H9 (cell line): ENCODE data around the gene KLB. TPM values are rescaled to one million over a fixed set of nuclear protein-coding genes. Genes with fewer than 3 reads are reported as not detected.
A peak's percentile ranks its signal among the peaks of the same experiment; 100 is the strongest.

Experiments
- DNase-seq: peaks from one replicate; pipeline ENCODE4 v3.0.0-alpha.2; 2017
- H2AFZ ChIP-seq: one replicate; pipeline ENCODE4 v1.6.1; 2013; ENCODE audit warnings: mild to moderate bottlenecking, low read length, control low read depth, moderate library complexity
- H2AK5ac ChIP-seq: 2 replicates; pipeline ENCODE4 v1.6.1; 2013; ENCODE audit warnings: low read length, control low read depth, mixed read lengths; ENCODE audit not compliant: insufficient read length
- H2BK120ac ChIP-seq: one replicate; pipeline ENCODE4 v1.6.1; 2013; ENCODE audit warnings: low read depth, mild to moderate bottlenecking, low read length, control low read depth, inconsistent platforms; ENCODE audit not compliant: poor library complexity, severe bottlenecking
- H2BK12ac ChIP-seq: 2 replicates; pipeline ENCODE4 v1.6.1; 2013; ENCODE audit warnings: low read length, control low read depth, mixed read lengths, low read depth; ENCODE audit not compliant: insufficient read length
- H2BK15ac ChIP-seq: 2 replicates; pipeline ENCODE4 v1.6.1; 2013; ENCODE audit warnings: low read depth, low read length, control low read depth
- H2BK20ac ChIP-seq: one replicate; pipeline ENCODE4 v1.6.1; 2013; ENCODE audit warnings: low read depth, mild to moderate bottlenecking, low read length, control low read depth, inconsistent platforms; ENCODE audit not compliant: poor library complexity, severe bottlenecking
- H2BK5ac ChIP-seq: 2 replicates; pipeline ENCODE4 v1.6.1; 2013; ENCODE audit warnings: low read length, control low read depth, mixed read lengths; ENCODE audit not compliant: insufficient read length
- H3K14ac ChIP-seq: 2 replicates; pipeline ENCODE4 v1.6.1; 2013; ENCODE audit warnings: low read length, control low read depth; ENCODE audit not compliant: insufficient read depth
- H3K18ac ChIP-seq: 2 replicates; pipeline ENCODE4 v1.6.1; 2013; ENCODE audit warnings: low read depth, mild to moderate bottlenecking, mixed read lengths, low read length, control low read depth; ENCODE audit not compliant: insufficient read length
- H3K23ac ChIP-seq: 2 replicates; pipeline ENCODE4 v1.6.1; 2013; ENCODE audit warnings: low read length, control low read depth, mixed read lengths, low read depth; ENCODE audit not compliant: insufficient read length
- H3K23me2 ChIP-seq: 2 replicates; pipeline ENCODE4 v1.6.1; 2013; ENCODE audit warnings: low read depth, mild to moderate bottlenecking, mixed read lengths, low read length, control low read depth; ENCODE audit not compliant: insufficient read length, poor library complexity, severe bottlenecking
- H3K27ac ChIP-seq: 2 replicates; pipeline ENCODE4 v1.5.1; 2013; ENCODE audit warnings: low read length, control low read depth, mixed read lengths, low read depth; ENCODE audit not compliant: insufficient read length
- H3K27me3 ChIP-seq: 2 replicates; pipeline ENCODE4 v1.6.1; 2013; ENCODE audit warnings: low read length, control low read depth, inconsistent platforms; ENCODE audit not compliant: insufficient read depth
- H3K4ac ChIP-seq: 2 replicates; pipeline ENCODE4 v1.6.1; 2013; ENCODE audit warnings: low read depth, mild to moderate bottlenecking, control low read depth, inconsistent platforms, low read length, moderate library complexity
- H3K4me1 ChIP-seq: 2 replicates; pipeline ENCODE4 v1.6.1; 2013; ENCODE audit warnings: low read length, control low read depth, inconsistent platforms; ENCODE audit not compliant: insufficient read depth
- H3K4me2 ChIP-seq: 2 replicates; pipeline ENCODE4 v1.6.1; 2013; ENCODE audit warnings: low read length, control low read depth, mixed read lengths; ENCODE audit not compliant: insufficient read length, insufficient read depth
- H3K56ac ChIP-seq: 2 replicates; pipeline ENCODE4 v1.6.1; 2013; ENCODE audit warnings: low read depth, mild to moderate bottlenecking, mixed read lengths, low read length, control low read depth; ENCODE audit not compliant: insufficient read length
- H3K79me1 ChIP-seq: 2 replicates; pipeline ENCODE4 v1.6.1; 2013; ENCODE audit warnings: low read depth, mild to moderate bottlenecking, moderate library complexity, low read length, control low read depth, inconsistent platforms; ENCODE audit not compliant: insufficient read depth, poor library complexity, severe bottlenecking
- H3K79me2 ChIP-seq: 2 replicates; pipeline ENCODE4 v1.6.1; 2013; ENCODE audit warnings: low read length, control low read depth, inconsistent platforms; ENCODE audit not compliant: insufficient read depth
- H3K9ac ChIP-seq: 2 replicates; pipeline ENCODE4 v1.6.1; 2013; ENCODE audit warnings: low read length, control low read depth, mixed read lengths; ENCODE audit not compliant: insufficient read length; ENCODE audit errors: extremely low read depth
- H3K9me3 ChIP-seq: one replicate; pipeline ENCODE4 v1.6.1; 2013; ENCODE audit warnings: low read depth, low read length, inconsistent platforms; ENCODE audit not compliant: control insufficient read depth
- H3T11ph ChIP-seq: one replicate; pipeline ENCODE4 v1.6.1; 2013; ENCODE audit warnings: mild to moderate bottlenecking, low read length, control low read depth, inconsistent platforms
- H4K20me1 ChIP-seq: one replicate; pipeline ENCODE4 v1.6.1; 2013; ENCODE audit not compliant: control insufficient read depth, insufficient read length, insufficient read depth
- H4K5ac ChIP-seq: 2 replicates; pipeline ENCODE4 v1.6.1; 2013; ENCODE audit warnings: low read depth, mild to moderate bottlenecking, mixed read lengths, low read length, control low read depth; ENCODE audit not compliant: insufficient read length
- H4K8ac ChIP-seq: replicated peaks from 2 replicates; pipeline ENCODE4 v1.6.1; 2013; ENCODE audit warnings: low read length, control low read depth, mixed read lengths, low read depth; ENCODE audit not compliant: insufficient read length
- H4K91ac ChIP-seq: 2 replicates; pipeline ENCODE4 v1.6.1; 2013; ENCODE audit warnings: low read depth, mild to moderate bottlenecking, moderate library complexity, mixed read lengths, low read length, control low read depth; ENCODE audit not compliant: insufficient read length
- H3K27ac Mint-ChIP-seq, 3 experiments: 2 replicates in 2 of 3; 3 replicates in 1 of 3; pipeline ENCODE4 v1.8.0; 2020 to 2021; ENCODE audit warnings: mixed read lengths in 3 of 3, mild to moderate bottlenecking in 1 of 3, moderate library complexity in 1 of 3
- H3K27me3 Mint-ChIP-seq: 2 replicates; pipeline ENCODE4 v1.8.0; 2021; ENCODE audit warnings: low read depth, mild to moderate bottlenecking, moderate library complexity, mixed read lengths
- H3K36me3 Mint-ChIP-seq, 3 experiments: 2 replicates in 2 of 3; 3 replicates in 1 of 3; pipeline ENCODE4 v1.8.0; 2020 to 2021; ENCODE audit warnings: low read depth in 3 of 3, mixed read lengths in 3 of 3; ENCODE audit not compliant: insufficient read depth in 1 of 3
- H3K4me1 Mint-ChIP-seq, 2 experiments: 2 replicates each; pipeline ENCODE4 v1.8.0; 2020; ENCODE audit warnings: mixed read lengths in 2 of 2
- H3K4me3 Mint-ChIP-seq, 2 experiments: 2 replicates in 1 of 2; 3 replicates in 1 of 2; pipeline ENCODE4 v1.8.0; 2020 to 2021; ENCODE audit warnings: mild to moderate bottlenecking in 2 of 2, mixed read lengths in 2 of 2, moderate library complexity in 1 of 2
- H3K9me3 Mint-ChIP-seq, 2 experiments: 2 replicates in 1 of 2; 3 replicates in 1 of 2; pipeline ENCODE4 v1.8.0; 2020; ENCODE audit warnings: mild to moderate bottlenecking in 2 of 2, mixed read lengths in 2 of 2, moderate library complexity in 1 of 2
- CTCF ChIP-seq: fragments of 200-600 bp; sonication (generic); conservative IDR thresholded peaks from 3 replicates; pipeline ENCODE4 v1.8.0; 2021; ENCODE audit warnings: antibody characterized with exemption, mild to moderate bottlenecking
- WGBS: extraction: QIAGEN DNeasy Blood & Tissue Kit; methylation state at CpG from one replicate; pipeline ENCODE4 v1.1.7; 2013; ENCODE audit warnings: missing lambda C conversion rate, low lambda C conversion rate, mixed read lengths; ENCODE audit not compliant: insufficient read length; ENCODE audit errors: extremely low coverage; 5-methylcytosine and 5-hydroxymethylcytosine counted together
- total RNA-seq: library from RNA; stranded (reverse); gene quantifications from 2 replicates; pipeline ENCODE4 v1.2.1, GENCODE V29; 2021

The KLB gene
- total RNA-seq, 1 experiment from 2014 or later: 0.07 TPM

GRCh38 chr4:39446842-39447573, 40.3 kb downstream of the KLB start:
- H3K4me1 Mint-ChIP-seq: peaks cover under 1 to 3% of the 10 kb centered on the region in 2 experiments; a peak in 1 of 4 replicates

More at GRCh38 chr4:39446842-39447573, 40.3 kb downstream of the KLB start:
- no peaks in the 10 kb centered on the region for H3K27me3 Mint-ChIP-seq
- H3K18ac ChIP-seq: peak overlapping the region; percentile 41
- no peaks in the 10 kb centered on the region for H3K27me3 ChIP-seq
- no peak overlapping the region for H4K8ac ChIP-seq
- no peak overlapping the region for H3T11ph ChIP-seq
- peak overlapping the region in 1 of 2 experiments; percentile 66; a peak in 2 of 5 replicates for H3K4me3 Mint-ChIP-seq
- H2BK20ac ChIP-seq: no peak overlapping the region
- H3K23ac ChIP-seq: no peak overlapping the region
- H3K9me3 ChIP-seq: no peaks in the 10 kb centered on the region
- H2BK12ac ChIP-seq: no peak overlapping the region
- no peak overlapping the region for H3K56ac ChIP-seq
- H2BK15ac ChIP-seq: no peak overlapping the region
- WGBS: no CpG with 5 or more reads among the region's 61 CpGs
- H3K27ac ChIP-seq: no peak overlapping the region
- no peaks in the 10 kb centered on the region for H3K4me1 ChIP-seq
- H3K36me3 Mint-ChIP-seq: peaks cover 2 to 22% (median 9%) of the 10 kb centered on the region in 3 experiments; a peak in 5 of 7 replicates
- H3K23me2 ChIP-seq: no peaks in the 10 kb centered on the region
- peak; percentile 82 for DNase-seq
- H3K79me1 ChIP-seq: no peaks in the 10 kb centered on the region
- no peaks in the 10 kb centered on the region for H3K9me3 Mint-ChIP-seq
- H3K9ac ChIP-seq: no peak overlapping the region
- no peaks in the 10 kb centered on the region for H3K79me2 ChIP-seq
- no peak; the same call in 2 of the 3 replicates for TF ChIP-seq CTCF
- H3K4me2 ChIP-seq: no peak overlapping the region
- H3K27ac Mint-ChIP-seq: peak overlapping the region in 2 of 3 experiments; percentile 62 to 80; a peak in 2 of 7 replicates
- H3K4ac ChIP-seq: no peak overlapping the region
- no peaks in the 10 kb centered on the region for H4K20me1 ChIP-seq
- no peak overlapping the region for H4K5ac ChIP-seq
- H2AFZ ChIP-seq: no peak overlapping the region
- H2BK120ac ChIP-seq: no peak overlapping the region
- no peak overlapping the region for H4K91ac ChIP-seq
- no peak overlapping the region for H2AK5ac ChIP-seq
- H2BK5ac ChIP-seq: no peak overlapping the region
- H3K14ac ChIP-seq: peak overlapping the region; percentile 21
